Measurements from ENCODE around the gene RPP38.

Gene RPP38

GRCh38 chr10:15112657-15113056 is 15.5 kb downstream of the RPP38 start:
- no peak for TF ChIP-seq CTCF (IDR thresholded peaks at IDR 0.05; ENCODE audit: extremely low read depth, missing control alignments)
- no peak for DNase-seq (ENCODE audit: low spot score)

- no peak for TF ChIP-seq CTCF (IDR thresholded peaks at IDR 0.05; ENCODE audit: extremely low read depth, missing control alignments)
Observed at GRCh38 chr10:15113766-15114165, 16.6 kb downstream of the RPP38 start.

GRCh38 chr10:15116225-15116624 is 19.1 kb downstream of the RPP38 start:
- no peak for DNase-seq (ENCODE audit: low spot score)
- TF ChIP-seq CTCF (IDR thresholded peaks at IDR 0.05; ENCODE audit: extremely low read depth, missing control alignments) = no peak

More at GRCh38 chr10:15113766-15114165, 16.6 kb downstream of the RPP38 start:
- no peak for DNase-seq (ENCODE audit: low spot score)

GRCh38 chr10:15118615-15119014 is 21.5 kb downstream of the RPP38 start:
- no peak for TF ChIP-seq CTCF (IDR thresholded peaks at IDR 0.05; ENCODE audit: extremely low read depth, missing control alignments)
- no peak for DNase-seq (ENCODE audit: low spot score)

GRCh38 chr10:15120523-15120922 is 23.4 kb downstream of the RPP38 start:
- TF ChIP-seq CTCF (IDR thresholded peaks at IDR 0.05; ENCODE audit: extremely low read depth, missing control alignments) = no peak
- no peak for DNase-seq (ENCODE audit: low spot score)

- no peak for TF ChIP-seq CTCF (IDR thresholded peaks at IDR 0.05; ENCODE audit: extremely low read depth, missing control alignments)
- DNase-seq (ENCODE audit: low spot score) = no peak
Observed at GRCh38 chr10:15121707-15122106, 24.6 kb downstream of the RPP38 start.

- DNase-seq (ENCODE audit: low spot score) = peak; percentile 75
- TF ChIP-seq CTCF (IDR thresholded peaks at IDR 0.05; ENCODE audit: extremely low read depth, missing control alignments) = no peak
Observed at GRCh38 chr10:15122477-15123030, 25.4 kb downstream of the RPP38 start.

Data from GM20000 (cell line).